Activated CD4-positive, CD25-positive, alpha-beta regulatory T cell treated with anti-CD3 and anti-CD28 coated beads, Interleukin-2, amount 50 U/mL, for 72 hours (primary cell): ENCODE measurements around the gene CNNM2.

Experiments
- DNase-seq: peaks from one replicate; pipeline ENCODE4 v3.0.0; 2021

CNNM2 gene

DNA sequence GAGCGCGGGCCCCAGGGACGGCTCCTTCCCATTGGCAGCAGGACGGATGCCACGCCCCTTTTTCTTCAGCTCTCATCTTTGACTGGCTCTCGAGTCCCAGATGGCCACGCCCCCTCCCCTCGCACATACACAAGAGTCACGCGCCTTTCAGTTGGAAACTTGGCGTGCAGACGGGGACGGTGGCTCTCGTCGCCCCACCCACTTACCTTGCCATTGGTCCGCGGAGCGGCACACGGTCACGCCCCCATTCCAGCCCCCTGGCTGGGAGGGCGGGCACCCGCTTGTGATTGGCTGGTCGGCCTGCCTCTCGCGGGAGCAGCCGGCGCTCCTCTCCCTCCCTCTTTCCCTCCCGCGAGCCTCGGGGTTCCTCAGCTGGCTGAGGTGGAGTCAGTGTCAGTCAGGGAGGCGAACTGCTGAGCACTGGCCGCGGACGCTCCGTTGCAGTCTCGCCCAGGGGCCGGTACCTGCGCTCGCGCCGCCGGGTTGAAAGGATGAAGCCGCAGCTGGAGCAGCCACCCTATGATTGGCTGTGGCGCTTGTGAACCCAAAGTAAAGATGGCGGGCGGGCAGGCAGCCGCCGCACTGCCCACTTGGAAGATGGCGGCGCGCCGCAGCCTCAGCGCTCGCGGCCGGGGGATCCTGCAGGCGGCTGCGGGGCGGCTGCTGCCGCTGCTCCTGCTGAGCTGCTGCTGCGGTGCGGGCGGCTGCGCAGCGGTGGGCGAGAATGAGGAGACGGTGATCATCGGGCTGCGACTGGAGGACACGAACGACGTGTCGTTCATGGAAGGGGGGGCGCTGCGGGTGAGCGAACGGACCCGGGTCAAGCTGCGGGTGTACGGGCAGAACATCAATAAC, at the start of gene CNNM2:
CNNM2 (plus strand) TSS at position 333 of the 855 bp plus-strand sequence; CDS start at position 520, 187 bp downstream.
- peak; percentile 99 for DNase-seq

DNA sequence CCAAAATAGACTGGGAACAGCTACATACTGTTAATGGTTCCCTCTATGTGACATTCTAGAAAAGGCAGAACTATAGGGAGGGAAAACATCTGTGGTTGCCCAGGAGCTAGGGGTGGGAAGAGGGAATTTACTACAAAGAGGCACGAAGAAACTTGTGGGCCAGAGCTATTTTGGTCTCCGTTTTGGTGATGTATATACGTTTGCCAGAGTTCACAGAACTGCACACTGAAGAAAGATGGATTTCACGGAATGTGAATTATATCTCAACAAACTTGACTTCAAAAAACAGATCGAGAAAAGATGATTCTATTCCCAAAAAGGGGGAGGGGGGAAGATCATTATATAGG, 49.2 kb upstream of the CNNM2 start:
- no peak for DNase-seq

DNA sequence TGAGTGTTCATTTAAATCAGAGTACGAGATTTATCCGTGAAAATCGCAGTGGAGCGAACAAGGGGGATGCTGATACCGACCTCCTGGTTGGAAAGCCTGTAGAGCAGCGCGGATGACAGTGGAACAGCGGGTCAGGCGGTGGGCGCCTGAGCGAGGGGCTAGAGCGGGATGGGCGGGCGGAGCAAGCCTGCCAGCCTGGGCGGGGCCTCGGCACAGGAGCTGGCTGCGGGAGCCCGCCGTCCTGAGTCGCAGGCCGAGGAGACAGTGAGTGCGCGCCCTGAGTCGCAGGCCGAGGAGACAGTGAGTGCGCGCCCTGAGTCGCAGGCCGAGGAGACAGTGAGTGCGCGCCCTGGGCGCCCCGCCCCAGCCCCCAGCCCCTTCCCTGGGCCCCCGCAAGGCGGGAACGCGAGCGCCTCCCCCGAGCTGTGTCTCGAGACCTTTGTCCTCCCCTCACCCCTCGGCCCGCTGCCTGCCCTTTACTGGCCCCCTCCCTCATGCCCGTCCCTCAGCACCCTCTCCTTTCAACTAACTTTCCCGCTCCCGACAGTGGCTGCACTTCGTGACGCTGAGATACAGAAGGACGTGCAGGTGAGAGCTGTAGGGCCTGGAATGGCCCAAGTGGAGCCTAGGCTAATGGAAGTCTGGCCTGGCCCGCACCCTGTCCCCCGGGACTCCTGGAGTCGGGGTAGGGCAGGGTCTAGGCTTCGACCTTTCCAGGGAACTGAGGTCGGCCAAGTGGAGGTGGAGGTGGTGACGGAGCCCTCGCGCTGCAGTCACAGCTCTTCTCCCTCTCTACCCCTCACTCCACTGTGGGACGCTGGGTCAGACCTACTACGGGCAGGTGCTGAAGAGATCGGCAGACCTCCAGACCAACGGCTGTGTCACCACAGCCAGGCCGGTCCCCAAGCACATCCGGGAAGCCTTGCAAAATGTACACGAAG, 48.6 kb upstream of the CNNM2 start, which contains the start of gene AS3MT:
AS3MT (plus strand) TSS at position 213 of the 941 bp plus-strand sequence; CDS start at position 336, 123 bp downstream.
- DNase-seq: no peak

DNA sequence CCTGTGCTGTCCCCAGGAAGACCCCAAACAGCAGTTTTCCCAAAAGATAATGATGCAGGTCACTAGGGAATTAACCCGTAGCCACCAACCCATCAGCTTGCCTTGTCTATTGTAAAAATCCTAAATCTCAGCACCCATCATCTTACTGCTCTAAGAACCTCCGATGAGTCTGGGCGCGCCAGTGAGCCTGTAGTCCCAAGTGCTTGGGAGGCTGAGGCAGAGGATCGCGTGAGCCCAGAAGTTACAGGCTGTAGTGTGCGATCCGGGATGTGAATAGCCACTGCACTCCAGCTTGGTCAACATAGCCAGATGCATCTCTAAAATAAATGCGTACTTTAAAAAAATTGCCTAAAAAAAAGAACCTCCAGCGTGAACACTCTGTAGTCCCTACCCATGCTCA, 47.9 kb upstream of the CNNM2 start:
- no peak for DNase-seq

GRCh38 chr10:102872163-102872562, 45.9 kb upstream of the CNNM2 start:
- DNase-seq: no peak

- no peak for DNase-seq
These were observed 41.3 kb upstream of the CNNM2 start for GRCh38 chr10:102876747-102877153.

GRCh38 chr10:102878629-102879028, 39.5 kb upstream of the CNNM2 start:
- no peak for DNase-seq

DNA sequence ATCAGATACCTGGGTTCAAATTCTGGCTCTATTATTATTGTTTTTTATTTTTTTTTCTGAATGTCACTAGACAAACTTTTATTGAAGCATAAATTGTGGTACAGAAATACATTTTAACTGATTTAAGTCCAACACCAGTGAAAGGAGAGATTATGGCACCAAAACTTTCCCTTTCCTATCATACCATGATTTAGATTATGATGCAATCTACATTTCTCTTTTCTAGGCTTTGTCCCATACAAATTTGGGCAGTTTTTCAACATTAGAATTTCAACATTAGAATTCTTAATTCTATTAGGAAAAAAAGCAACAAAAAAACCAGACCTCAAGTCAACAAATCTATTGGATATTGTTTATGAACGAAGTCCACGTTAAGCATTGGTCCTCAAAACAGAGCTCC, 37.8 kb upstream of the CNNM2 start:
- no peak for DNase-seq

DNA sequence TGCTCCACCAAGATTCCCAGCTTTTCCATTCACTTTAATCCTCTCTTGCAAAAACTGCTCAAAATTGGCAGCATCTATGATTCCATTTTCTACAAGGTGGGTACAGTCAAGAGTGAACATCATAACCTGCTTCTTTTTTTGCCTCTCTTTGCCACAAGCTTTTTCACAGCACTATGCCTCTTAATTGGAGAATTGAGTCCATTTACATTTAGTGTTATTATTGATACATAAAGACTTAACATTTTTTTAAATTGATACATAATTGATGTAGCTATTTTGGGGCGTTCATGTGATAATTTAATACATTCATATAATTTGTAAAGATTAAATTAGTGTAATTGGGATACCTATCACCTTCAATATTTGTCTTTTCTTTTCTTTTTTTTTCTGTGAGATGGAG, 30.0 kb upstream of the CNNM2 start:
- DNase-seq: no peak

GRCh38 chr10:102894466-102895213, 23.5 kb upstream of the CNNM2 start:
- DNase-seq: no peak

- no peak for DNase-seq
These were observed 18.1 kb upstream of the CNNM2 start for GRCh38 chr10:102900006-102900405.

DNA sequence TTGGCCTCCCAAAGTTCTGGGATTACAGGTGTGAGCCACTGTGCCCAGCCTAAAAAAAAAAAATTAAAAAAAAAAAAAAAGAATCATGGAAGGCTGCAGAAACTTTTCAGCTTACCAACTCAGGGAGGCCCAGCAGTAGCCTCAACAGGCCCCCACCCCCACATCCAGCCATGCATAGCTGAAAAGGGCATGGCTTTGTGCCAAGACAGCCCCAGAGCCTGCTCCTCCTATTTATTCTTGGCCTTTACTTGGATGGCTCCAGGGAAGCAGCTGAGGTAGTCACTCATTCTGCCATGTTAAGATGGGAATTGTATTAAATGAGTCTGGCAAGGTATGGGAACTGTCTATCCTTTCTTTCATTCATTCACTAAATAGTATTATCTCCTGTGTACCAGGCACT, 13.7 kb upstream of the CNNM2 start:
- DNase-seq: no peak

DNA sequence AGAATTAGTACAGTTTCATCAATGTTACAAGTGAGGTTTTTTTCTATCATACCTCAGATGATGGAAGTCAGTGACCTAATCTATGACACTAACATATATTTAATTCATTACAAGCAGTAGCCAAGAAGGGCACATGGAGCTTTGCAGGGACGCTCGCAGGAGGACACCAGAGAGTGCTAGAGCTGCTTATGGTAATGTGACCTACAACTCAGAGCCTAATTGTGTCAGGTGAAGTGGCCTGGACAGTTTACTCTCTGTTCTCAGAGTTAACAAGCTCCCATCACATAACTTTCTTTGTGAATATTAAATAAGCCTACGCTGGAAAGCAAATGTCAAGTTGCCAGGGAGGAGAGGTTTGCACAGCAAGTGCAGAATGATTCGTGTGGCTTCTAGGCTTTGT, 11.6 kb upstream of the CNNM2 start:
- DNase-seq: no peak

DNA sequence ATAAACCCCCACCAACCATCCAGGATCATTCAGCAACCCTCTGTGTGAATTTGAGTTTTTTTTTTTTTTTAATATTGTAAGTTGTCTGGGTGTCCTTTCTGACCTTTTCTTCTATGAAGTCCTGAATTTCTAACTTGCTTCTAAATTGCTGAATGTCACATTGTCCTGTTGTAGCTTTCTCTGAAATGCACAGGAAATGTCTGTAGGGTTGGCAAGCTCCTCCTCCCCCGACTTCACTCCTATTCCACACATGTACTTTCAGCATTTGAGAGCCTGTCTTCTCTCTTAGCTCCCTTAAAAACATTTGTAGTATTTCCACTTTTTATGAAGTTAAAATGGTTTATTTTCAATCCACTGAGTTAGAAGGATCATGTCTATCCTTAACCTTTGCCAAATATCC, 3.3 kb upstream of the CNNM2 start:
- no peak for DNase-seq

DNA sequence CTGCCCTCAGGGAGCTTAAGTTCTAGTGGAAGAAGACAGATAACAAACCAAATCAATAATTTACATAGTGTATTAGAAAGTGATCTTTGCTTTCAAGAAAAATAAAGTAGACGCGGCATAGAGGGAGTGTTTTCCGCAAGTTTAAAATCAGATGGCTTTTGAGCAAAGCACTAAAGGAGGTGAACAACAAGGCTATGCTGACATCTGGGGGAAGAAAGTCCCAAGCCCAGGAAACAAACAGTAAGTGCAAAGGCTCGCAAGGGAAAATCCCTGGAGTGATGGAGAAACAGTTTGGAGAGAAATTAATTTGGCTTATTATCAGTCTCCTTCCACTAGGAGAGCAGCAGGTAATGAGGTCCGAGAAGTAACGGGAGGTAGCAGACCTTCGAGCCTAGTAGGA, 1.9 kb upstream of the CNNM2 start:
- DNase-seq: no peak

DNA sequence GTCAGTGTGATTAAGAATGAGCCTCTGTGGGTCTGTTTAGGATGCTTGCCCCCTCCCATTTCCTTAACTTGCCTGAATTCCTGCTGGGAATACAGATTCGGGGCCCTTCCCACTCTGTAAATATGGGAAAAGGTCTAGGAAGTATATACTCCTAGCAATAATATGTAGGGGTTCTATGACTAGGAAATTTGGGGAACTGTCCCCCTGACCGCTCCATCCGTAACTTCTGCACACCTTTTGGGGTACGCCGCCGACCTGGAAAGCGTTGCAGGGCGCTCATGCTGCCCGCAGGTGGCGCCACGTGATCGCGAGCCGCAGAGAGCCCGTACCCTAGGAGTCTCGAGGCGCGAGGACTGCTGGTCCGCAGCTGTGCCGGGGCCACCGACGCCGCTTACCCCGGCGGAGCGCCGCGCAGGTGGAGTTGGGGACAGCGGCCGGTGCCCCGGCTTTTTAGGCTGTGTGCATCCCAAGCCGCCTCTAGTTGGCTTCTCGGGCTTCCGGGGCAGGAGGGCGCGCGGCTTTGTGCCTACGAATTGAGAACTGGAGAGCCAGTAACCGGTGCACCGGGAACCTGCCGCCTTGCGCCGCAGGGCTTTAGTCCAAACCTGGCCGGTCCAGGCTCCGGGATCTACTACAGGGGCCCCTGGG, 656 bp upstream of the CNNM2 start:
- peak; percentile 84 for DNase-seq

GRCh38 chr10:102918817-102919245, 737 bp downstream of the CNNM2 start:
- DNase-seq: peak; percentile 53

GRCh38 chr10:102919246-102919959, 1.3 kb downstream of the CNNM2 start:
- no peak for DNase-seq

- DNase-seq: no peak
These were observed 2.1 kb downstream of the CNNM2 start for GRCh38 chr10:102919992-102920739.

- no peak for DNase-seq
These were observed 5.5 kb downstream of the CNNM2 start for GRCh38 chr10:102923601-102924000.

GRCh38 chr10:102926842-102927241, 8.7 kb downstream of the CNNM2 start:
- no peak for DNase-seq
